ENCODE measurements around the gene ATP2B2.

The ATP2B2 gene

DNA sequence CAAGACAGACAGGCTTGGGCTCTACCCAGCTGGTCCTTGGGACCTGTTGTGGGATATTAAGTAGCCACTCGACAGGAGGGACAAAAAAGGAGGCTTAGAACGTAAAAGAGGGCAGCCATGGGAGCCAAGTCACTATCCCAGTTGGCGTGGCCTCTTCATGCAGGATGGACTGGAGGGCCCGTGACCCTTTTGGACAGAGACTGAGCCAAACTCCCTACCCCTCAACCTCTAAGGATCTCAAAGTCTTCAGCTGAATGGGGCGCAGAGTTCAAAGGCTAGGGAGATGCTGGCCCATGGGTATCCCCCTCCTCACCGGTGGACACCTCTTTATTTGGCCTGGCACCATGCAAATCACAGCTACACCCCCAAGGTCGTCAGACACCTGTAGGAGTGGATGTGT, 126.6 kb downstream of the ATP2B2 start:
- no peak overlapping the region for H3K18ac ChIP-seq (ENCODE audit: low read depth in 1 of 2, low read length in 2 of 2)

DNA sequence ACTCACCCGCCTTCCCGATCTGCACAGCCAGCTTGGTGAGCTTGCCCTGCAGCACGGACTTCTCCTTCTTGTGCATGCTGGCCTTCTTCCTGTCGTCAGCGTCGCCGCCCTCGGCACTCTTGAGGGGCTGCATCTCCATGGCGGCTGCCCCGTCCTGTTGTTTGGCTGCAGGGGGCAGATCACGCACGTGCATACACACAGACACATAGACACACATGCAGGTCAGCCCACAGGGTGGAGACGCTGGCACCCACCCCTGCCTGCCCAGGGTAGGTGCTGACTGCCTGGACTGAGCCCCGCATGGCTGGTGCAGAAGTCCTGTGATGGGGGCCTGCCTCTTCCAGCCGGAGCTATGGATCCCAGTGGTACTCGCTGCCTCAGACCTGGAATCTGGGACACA, 127.1 kb downstream of the ATP2B2 start:
- DNase-seq = no peak
- WGBS = 84% methylated on average over 16 of the region's 16 CpGs
- Histone ChIP-seq H2AFZ (ENCODE audit: low read depth, low read length) (no peak overlapping the region), H4K91ac (ENCODE audit: low read length) (no peak overlapping the region), H2BK12ac (ENCODE audit: low read length in 2 of 2) (no peak overlapping the region), H3K4me1 (ENCODE audit: control insufficient read depth, insufficient read depth, low read depth, low read length) (peaks cover 2% of the 10 kb centered on the region), H3K4me3 (ENCODE audit: insufficient read depth in 1 of 2, low read depth in 1 of 2, low read length in 2 of 2) (no peak overlapping the region), H3K27me3 (ENCODE audit: control insufficient read depth in 1 of 2, insufficient read depth in 1 of 2, low read length in 2 of 2) (peaks cover 5 to 31% of the 10 kb centered on the region in 2 experiments), H3K4me2 (ENCODE audit: low read length, poor library complexity, severe bottlenecking) (no peak overlapping the region), H3K9me3 (ENCODE audit: control insufficient read depth, low read length) (no peaks in the 10 kb centered on the region), H2BK120ac (ENCODE audit: low read depth, low read length) (no peak overlapping the region), H4K8ac (ENCODE audit: low read length) (no peak overlapping the region), H3K4ac (ENCODE audit: low read depth in 1 of 2, low read length in 2 of 2) (no peak overlapping the region), H2BK5ac (ENCODE audit: low read depth, low read length, poor library complexity, severe bottlenecking) (no peak overlapping the region), H2BK15ac (ENCODE audit: low read depth, poor library complexity, severe bottlenecking) (no peak overlapping the region), H3K36me3 (ENCODE audit: control insufficient read depth in 1 of 2, insufficient read depth in 2 of 2, low read depth in 1 of 2, low read length in 2 of 2) (no peaks in the 10 kb centered on the region), H3K79me1 (replicated peaks; ENCODE audit: low read length, poor library complexity, severe bottlenecking) (no peaks in the 10 kb centered on the region), H3K9ac (ENCODE audit: low read length) (no peak overlapping the region), H3K14ac (ENCODE audit: low read length in 2 of 2) (no peak overlapping the region), H3K27ac (ENCODE audit: low read length, poor library complexity, severe bottlenecking) (no peak overlapping the region), H2AK5ac (ENCODE audit: low read length, severe bottlenecking) (no peak overlapping the region), H3K18ac (ENCODE audit: low read depth in 1 of 2, low read length in 2 of 2) (no peak overlapping the region), H3K23ac (ENCODE audit: low read length in 2 of 2) (no peak overlapping the region)

More for the DNA sequence above, 126.6 kb downstream of the ATP2B2 start:
- Histone ChIP-seq H3K4me1 (ENCODE audit: control insufficient read depth, insufficient read depth, low read depth, low read length) (peaks cover under 1% of the 10 kb centered on the region), H3K36me3 (ENCODE audit: control insufficient read depth in 1 of 2, insufficient read depth in 2 of 2, low read depth in 1 of 2, low read length in 2 of 2) (no peaks in the 10 kb centered on the region), H3K9ac (ENCODE audit: low read length) (no peak overlapping the region), H4K91ac (ENCODE audit: low read length) (no peak overlapping the region), H4K8ac (ENCODE audit: low read length) (no peak overlapping the region), H3K79me1 (replicated peaks; ENCODE audit: low read length, poor library complexity, severe bottlenecking) (no peaks in the 10 kb centered on the region), H3K4me2 (ENCODE audit: low read length, poor library complexity, severe bottlenecking) (no peak overlapping the region), H2AFZ (ENCODE audit: low read depth, low read length) (no peak overlapping the region), H3K23ac (ENCODE audit: low read length in 2 of 2) (no peak overlapping the region), H2AK5ac (ENCODE audit: low read length, severe bottlenecking) (no peak overlapping the region), H3K4me3 (ENCODE audit: insufficient read depth in 1 of 2, low read depth in 1 of 2, low read length in 2 of 2) (no peak overlapping the region), H2BK12ac (ENCODE audit: low read length in 2 of 2) (no peak overlapping the region), H2BK5ac (ENCODE audit: low read depth, low read length, poor library complexity, severe bottlenecking) (no peak overlapping the region), H3K27ac (ENCODE audit: low read length, poor library complexity, severe bottlenecking) (no peak overlapping the region), H3K4ac (ENCODE audit: low read depth in 1 of 2, low read length in 2 of 2) (no peak overlapping the region), H2BK15ac (ENCODE audit: low read depth, poor library complexity, severe bottlenecking) (no peak overlapping the region), H3K27me3 (ENCODE audit: control insufficient read depth in 1 of 2, insufficient read depth in 1 of 2, low read length in 2 of 2) (peaks cover 6 to 35% of the 10 kb centered on the region in 2 experiments), H3K14ac (ENCODE audit: low read length in 2 of 2) (no peak overlapping the region), H3K9me3 (ENCODE audit: control insufficient read depth, low read length) (no peaks in the 10 kb centered on the region), H2BK120ac (ENCODE audit: low read depth, low read length) (no peak overlapping the region)
- WGBS = 85% methylated on average over 7 of the region's 7 CpGs
- DNase-seq = no peak

DNA sequence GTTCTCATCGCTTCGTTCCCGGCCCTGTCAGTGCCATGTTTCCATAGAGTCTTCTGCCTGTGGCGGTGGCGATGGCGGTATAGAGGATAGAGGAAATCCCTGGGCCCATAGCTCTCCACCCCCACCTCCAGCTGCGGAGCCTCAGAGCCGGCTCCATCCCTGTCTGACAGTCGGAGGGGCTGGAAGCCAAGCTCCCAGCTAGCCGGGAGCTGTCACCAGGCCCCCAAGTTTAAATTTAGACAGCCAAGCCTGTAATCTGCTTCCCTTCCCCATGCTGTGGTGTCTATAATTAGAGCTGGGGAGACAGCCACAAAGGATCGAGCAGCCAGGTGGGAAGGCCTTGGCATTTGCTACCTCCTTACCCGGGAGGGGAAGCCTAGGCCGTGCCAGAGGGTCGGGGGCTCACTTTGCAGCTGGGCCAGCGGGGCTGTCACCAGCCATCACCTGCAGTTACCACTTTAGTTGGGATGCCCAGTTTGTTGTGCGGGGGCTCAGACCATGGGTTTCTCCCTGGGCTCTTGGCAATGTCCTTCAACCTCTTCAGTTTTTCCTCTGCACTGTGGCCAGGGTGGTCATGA, 128.1 kb downstream of the ATP2B2 start:
- Histone ChIP-seq H2AK5ac (ENCODE audit: low read length, severe bottlenecking) (no peak overlapping the region), H3K79me1 (replicated peaks; ENCODE audit: low read length, poor library complexity, severe bottlenecking) (no peaks in the 10 kb centered on the region), H2BK120ac (ENCODE audit: low read depth, low read length) (no peak overlapping the region), H2BK15ac (ENCODE audit: low read depth, poor library complexity, severe bottlenecking) (no peak overlapping the region), H3K4me2 (ENCODE audit: low read length, poor library complexity, severe bottlenecking) (no peak overlapping the region), H3K36me3 (ENCODE audit: control insufficient read depth in 1 of 2, insufficient read depth in 2 of 2, low read depth in 1 of 2, low read length in 2 of 2) (no peaks in the 10 kb centered on the region), H3K4me1 (ENCODE audit: control insufficient read depth, insufficient read depth, low read depth, low read length) (peaks cover 2% of the 10 kb centered on the region), H3K9ac (ENCODE audit: low read length) (no peak overlapping the region), H3K23ac (ENCODE audit: low read length in 2 of 2) (no peak overlapping the region), H3K18ac (ENCODE audit: low read depth in 1 of 2, low read length in 2 of 2) (no peak overlapping the region), H4K8ac (ENCODE audit: low read length) (no peak overlapping the region), H2BK12ac (ENCODE audit: low read length in 2 of 2) (no peak overlapping the region), H2BK5ac (ENCODE audit: low read depth, low read length, poor library complexity, severe bottlenecking) (no peak overlapping the region), H4K91ac (ENCODE audit: low read length) (no peak overlapping the region), H3K4ac (ENCODE audit: low read depth in 1 of 2, low read length in 2 of 2) (no peak overlapping the region), H3K14ac (ENCODE audit: low read length in 2 of 2) (no peak overlapping the region), H2AFZ (ENCODE audit: low read depth, low read length) (no peak overlapping the region), H3K4me3 (ENCODE audit: insufficient read depth in 1 of 2, low read depth in 1 of 2, low read length in 2 of 2) (no peak overlapping the region), H3K27ac (ENCODE audit: low read length, poor library complexity, severe bottlenecking) (no peak overlapping the region), H3K27me3 (ENCODE audit: control insufficient read depth in 1 of 2, insufficient read depth in 1 of 2, low read length in 2 of 2) (peaks cover 5 to 31% of the 10 kb centered on the region in 2 experiments), H3K9me3 (ENCODE audit: control insufficient read depth, low read length) (no peaks in the 10 kb centered on the region)
- 89% methylated on average over 16 of the region's 16 CpGs for whole genome bisulfite sequencing
- DNase-seq = no peak

DNA sequence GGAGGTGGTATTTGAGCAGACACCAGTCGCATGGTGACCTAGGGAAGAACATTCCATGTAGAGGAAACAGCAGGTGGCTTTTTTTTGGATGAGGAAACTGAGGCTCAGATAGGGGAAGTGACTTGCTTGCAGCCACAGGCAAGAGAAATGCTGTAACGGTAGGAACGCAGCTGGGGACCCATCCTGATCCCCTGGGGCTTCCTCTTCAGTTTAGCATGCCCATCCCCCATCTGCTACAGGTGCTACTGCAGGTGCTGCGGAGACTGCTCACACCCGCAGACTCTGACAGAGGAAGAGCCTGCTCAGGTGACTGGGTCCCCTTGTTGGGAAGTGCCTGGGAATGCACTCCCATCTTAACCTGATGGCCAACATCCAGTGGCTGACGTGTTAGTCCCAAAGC, 129.0 kb downstream of the ATP2B2 start:
- Histone ChIP-seq H2BK12ac (ENCODE audit: low read length in 2 of 2) (no peak overlapping the region), H3K18ac (ENCODE audit: low read depth in 1 of 2, low read length in 2 of 2) (no peak overlapping the region), H3K23ac (ENCODE audit: low read length in 2 of 2) (no peak overlapping the region), H3K9ac (ENCODE audit: low read length) (no peak overlapping the region), H3K27me3 (ENCODE audit: control insufficient read depth in 1 of 2, insufficient read depth in 1 of 2, low read length in 2 of 2) (peaks cover under 1 to 31% of the 10 kb centered on the region in 2 experiments), H3K4ac (ENCODE audit: low read depth in 1 of 2, low read length in 2 of 2) (no peak overlapping the region), H2BK15ac (ENCODE audit: low read depth, poor library complexity, severe bottlenecking) (no peak overlapping the region), H4K8ac (ENCODE audit: low read length) (no peak overlapping the region), H2BK120ac (ENCODE audit: low read depth, low read length) (no peak overlapping the region), H3K27ac (ENCODE audit: low read length, poor library complexity, severe bottlenecking) (no peak overlapping the region), H2AK5ac (ENCODE audit: low read length, severe bottlenecking) (no peak overlapping the region), H2AFZ (ENCODE audit: low read depth, low read length) (no peak overlapping the region), H4K91ac (ENCODE audit: low read length) (no peak overlapping the region), H2BK5ac (ENCODE audit: low read depth, low read length, poor library complexity, severe bottlenecking) (no peak overlapping the region), H3K4me3 (ENCODE audit: insufficient read depth in 1 of 2, low read depth in 1 of 2, low read length in 2 of 2) (no peak overlapping the region), H3K79me1 (replicated peaks; ENCODE audit: low read length, poor library complexity, severe bottlenecking) (no peaks in the 10 kb centered on the region), H3K14ac (ENCODE audit: low read length in 2 of 2) (no peak overlapping the region), H3K4me1 (ENCODE audit: control insufficient read depth, insufficient read depth, low read depth, low read length) (peaks cover 2% of the 10 kb centered on the region), H3K36me3 (ENCODE audit: control insufficient read depth in 1 of 2, insufficient read depth in 2 of 2, low read depth in 1 of 2, low read length in 2 of 2) (no peaks in the 10 kb centered on the region), H3K4me2 (ENCODE audit: low read length, poor library complexity, severe bottlenecking) (no peak overlapping the region), H3K9me3 (ENCODE audit: control insufficient read depth, low read length) (peaks cover 6% of the 10 kb centered on the region)
- no peak for DNase-seq
- 74% methylated on average over 6 of the region's 6 CpGs for WGBS
